ENCODE data around the gene MYO3B.
A peak's percentile ranks its signal among the peaks of the same experiment; 100 is the strongest.
"Not testable (repeated sequence)": the region's sequence is repeated elsewhere in the genome, so short reads cannot be mapped to it uniquely, and the experiment has no call there.

Gene MYO3B

GRCh38 chr2:170341684-170342623 is 164.0 kb downstream of the MYO3B start:
- DNase-seq = no peak

DNA sequence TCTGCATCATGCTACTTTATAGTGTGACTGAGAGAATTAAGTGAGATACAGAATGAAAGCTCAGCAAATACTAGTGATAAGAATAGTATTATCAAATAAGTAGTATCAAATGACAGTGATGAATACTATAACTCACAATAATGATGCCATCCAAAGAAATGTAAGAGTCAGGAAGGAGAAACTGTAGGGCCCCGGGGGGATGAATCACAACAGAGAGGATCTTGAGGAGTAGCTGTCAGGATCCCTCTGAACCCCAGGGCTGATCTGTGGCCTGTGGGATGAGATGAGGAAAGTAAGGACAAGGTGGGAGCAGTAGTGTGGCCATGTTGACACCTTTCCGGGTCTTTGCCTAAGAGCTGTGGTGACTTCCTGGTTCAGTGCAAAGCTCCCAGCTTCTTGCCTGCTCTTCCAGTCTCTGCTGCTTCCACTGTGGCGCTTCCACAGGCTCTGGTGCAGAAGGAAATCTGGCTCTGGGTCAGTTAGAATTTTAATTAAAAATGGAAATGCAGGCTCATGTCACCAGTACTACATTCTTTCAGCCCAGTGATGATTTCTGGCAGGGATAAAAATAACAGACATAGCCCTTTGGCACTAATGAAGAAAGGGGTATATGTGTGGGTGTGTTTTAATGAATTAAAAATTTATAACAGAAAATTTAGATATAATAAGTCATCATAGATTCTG is 166.9 kb downstream of the MYO3B start:
- DNase-seq = no peak

DNA sequence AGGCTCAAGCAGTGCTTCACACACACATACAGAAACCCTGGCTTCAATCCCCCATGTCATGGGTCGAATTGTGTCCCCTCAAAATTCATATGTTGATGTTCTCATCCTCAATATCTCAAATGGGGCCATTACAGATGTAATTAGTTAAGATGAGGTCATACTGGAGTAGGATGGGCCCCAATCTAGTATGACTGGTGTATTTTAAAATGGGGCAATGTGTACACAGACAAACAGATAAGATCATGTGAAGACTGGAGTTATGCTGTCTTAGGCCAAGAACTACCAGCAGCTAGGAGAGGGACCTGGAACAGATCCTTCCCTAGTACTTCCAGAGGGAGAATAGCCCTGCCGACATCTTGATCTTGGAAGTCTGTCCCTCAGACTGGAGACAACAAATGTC is 167.7 kb downstream of the MYO3B start:
- DNase-seq = no peak

DNA sequence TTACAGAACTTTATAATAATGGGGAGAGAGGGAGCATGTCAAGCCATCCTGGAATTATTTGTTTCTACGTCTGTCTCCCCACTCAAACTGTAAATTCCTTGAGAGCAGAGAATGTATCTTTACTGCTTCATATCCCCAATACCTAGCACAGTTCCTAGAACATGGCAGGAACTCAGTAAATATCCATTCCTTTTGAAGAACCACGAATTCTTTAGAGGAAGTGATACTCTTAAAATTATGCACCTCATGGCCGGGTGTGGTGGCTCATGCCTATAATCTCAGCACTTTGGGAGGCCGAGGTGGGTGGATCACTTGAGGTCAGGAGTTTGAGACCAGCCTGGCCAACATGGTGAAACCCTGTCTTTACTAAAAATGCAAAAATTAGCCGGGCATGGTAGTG is 171.3 kb downstream of the MYO3B start:
- DNase-seq = not testable (repeated sequence)

DNA sequence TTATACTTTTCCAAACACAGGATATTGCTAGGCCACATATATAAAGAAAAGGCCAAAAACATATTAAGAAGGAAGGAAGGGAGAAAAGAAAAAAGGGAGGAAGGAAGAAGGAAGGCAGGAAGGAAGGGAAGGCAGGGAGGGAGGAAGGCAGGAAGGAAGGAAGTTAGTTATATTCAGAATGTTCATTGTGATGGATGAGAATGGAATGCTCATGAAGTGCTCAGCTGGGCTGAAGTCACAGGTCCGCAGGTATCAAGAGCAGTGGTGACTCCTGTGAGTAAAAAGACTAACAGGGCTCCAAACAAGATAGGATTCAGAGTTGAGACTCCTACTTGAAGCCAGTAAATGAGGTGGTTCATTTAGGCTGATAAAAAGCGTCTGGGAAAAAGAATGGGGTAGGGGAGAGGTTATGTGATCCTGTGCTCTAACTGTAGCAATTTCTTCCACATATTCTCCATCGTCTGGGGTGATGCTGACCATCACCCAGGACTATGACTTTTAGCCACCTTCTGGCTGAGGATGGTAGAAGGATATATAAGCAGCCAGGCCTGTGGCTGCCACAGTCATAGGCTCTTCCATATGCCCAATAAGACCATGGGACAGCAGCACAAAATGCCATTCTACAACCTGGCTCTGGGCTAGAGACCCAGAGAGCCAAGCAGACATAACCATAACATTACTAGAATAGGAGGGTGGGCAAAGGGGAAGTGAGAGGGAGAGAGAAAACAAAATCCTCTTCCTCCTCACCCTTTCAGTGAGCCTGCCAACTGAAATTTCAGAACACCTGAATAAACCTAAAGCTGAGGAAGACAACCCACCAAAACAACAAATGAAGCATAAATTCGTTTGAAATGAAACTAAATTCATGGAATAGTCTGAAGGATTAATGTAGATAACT is 173.2 kb downstream of the MYO3B start:
- no peak for DNase-seq

- DNase-seq = no peak
Measured at GRCh38 chr2:170353723-170354122, 175.8 kb downstream of the MYO3B start.

DNA sequence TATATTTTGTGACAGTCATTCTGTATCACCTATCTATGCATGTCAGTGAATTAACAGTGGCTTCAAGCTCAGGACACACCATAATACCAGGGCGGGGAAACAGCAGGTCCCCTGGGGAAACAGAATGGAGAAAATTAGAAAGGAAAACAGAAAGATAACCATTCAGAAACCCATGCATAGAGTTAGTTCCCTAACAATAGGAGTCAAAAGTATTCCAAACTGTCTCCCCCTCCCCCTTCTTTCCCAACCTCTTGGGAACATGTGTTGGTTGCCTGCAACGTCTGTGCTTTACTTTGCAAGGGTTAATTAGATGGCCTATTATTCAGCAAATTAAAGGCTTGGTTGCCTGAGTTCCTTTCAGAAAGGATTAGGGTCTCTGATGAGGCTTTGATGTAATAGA is 176.4 kb downstream of the MYO3B start:
- DNase-seq = no peak

GRCh38 chr2:170354855-170355780 is 177.2 kb downstream of the MYO3B start:
- no peak for DNase-seq

- no peak for DNase-seq
Measured at GRCh38 chr2:170359466-170359865, 181.5 kb downstream of the MYO3B start.

- no peak for DNase-seq
Measured at GRCh38 chr2:170360546-170361089, 182.7 kb downstream of the MYO3B start.

DNA sequence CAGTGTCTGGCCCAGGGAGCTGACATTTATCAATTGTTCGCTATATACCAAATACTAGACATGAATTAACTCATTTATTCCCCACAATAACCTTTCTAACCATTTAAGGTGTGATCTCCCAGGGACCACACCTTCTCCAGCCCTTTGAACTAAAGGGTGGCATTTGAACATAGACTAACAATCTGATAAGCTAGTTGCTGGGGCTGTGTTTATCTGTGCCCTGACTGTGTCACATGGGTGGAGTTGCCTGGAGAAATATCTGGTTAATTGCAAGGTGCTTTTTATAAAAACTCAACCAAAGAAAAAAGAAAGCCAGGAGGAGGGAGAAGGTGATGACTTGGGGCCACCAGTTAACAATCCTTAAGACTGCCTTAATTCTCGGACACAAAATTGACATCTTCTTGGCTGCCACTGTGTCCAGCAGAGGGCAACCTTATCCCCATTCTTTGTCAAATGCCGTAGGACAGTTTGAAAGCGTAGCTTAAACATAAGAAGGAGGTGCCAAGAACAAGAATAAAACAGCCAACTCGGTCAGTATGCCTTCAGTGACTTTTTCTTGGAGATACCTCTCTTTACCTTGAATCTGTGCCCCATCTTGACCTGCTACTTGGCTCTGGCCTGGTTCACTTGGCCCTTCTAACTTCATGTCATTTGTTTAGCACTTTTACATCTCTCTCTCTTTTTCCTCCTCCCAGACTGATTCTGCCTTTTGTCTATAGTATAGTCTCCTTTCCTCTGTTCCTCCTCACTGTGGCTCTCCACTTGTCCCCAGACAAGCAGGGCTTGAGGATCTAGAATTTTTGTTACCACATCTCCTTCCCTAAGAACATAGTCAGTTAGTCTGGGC is 183.4 kb downstream of the MYO3B start:
- DNase-seq = peak; percentile 77

- DNase-seq = no peak
Measured at GRCh38 chr2:170362313-170362870, 184.4 kb downstream of the MYO3B start.

DNA sequence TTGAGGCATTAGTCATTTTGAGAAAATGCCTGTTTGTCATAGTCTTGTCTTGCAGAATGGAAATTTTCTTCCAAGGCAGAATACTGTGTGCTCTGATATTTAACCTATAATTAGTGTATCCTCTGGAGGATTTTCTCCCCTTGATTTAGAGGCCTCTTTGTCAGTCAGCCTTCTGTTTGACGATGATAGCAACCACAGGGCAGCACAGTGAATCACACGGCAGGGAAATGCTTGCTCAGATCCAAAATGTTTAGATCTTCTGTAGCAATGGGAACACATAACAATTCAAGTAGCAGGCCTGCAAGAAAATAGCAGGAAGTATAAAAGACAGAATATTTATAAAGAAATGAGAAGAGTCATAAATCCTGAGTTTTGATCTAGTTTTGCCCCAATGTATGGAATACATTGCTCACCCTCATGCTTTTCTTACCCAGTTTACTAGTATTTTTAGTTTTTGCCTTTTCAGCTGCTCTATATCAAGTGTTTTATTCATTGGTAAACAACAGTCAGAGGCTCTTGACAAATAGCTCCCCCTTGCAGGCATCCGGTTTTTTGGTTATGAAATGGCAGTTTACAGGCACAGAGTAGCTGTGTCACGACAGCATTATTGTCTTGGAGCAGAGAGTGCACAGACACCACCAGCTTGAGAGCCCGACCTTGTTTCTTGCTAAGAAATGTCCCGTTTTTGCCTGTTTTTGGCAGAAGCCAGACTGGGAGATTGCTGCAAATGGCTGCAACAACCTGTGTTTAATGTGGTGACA is 185.1 kb downstream of the MYO3B start:
- peak; percentile 45 for DNase-seq

DNA sequence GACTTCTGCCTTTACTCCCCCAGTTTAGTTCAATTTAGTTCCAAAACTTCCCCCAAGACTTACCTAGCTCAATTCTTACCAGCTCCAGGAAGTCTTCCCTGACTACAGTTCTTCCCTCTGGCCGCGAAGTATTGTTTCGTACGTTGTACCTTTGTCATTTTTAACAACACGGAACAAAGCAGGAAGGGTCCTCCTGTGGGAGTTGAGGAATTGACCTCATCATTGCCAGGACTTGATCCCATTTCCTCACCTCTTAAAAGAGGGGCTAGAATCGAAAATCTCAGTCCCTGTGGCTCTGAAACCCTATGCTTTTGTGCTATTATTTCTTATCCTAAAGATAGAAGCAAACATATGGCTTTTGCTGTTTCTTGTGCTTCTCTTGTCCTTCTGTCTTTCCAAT is 187.1 kb downstream of the MYO3B start:
- no peak for DNase-seq

GRCh38 chr2:170365686-170366085 is 187.7 kb downstream of the MYO3B start:
- DNase-seq = no peak

GRCh38 chr2:170368370-170368769 is 190.4 kb downstream of the MYO3B start:
- DNase-seq = no peak

DNA sequence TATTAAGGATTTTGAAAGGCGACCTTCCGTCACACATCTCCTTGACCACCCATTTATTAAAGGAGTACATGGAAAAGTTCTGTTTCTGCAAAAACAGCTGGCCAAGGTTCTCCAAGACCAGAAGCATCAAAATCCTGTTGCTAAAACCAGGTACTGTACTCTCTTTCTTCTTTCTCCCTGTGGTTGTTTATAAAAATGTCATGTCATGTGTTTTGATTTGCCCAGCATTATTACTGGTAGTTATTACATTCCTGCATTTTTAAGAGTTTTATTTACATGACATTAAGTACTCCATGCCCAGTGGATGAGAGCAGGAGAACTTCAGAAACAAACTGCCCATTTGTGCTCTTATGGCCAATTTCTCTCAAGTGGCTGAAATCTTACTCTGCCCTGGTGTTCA is 191.3 kb downstream of the MYO3B start:
- no peak for DNase-seq

DNA sequence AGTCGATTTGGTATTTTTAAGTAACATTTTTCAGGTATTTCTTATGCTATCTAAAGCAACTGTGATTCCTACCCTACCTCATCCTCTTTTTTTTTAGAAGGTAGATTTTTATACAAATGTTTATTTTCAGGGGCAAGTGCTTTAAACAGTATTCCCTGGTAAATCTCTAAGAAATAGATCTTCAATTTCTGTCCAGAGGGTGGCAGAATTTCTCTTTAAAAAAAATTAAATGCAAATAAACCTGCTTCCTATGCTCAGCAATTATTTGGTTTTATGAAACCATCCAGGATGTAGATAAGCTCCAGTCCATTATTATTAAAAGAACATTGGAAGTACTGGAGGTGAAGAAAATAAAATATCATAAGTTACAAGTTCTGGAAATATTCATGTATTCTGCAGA is 191.9 kb downstream of the MYO3B start:
- DNase-seq = peak; percentile 52

GRCh38 chr2:170371231-170371998 is 193.5 kb downstream of the MYO3B start:
- no peak for DNase-seq

Data from hematopoietic multipotent progenitor cell treated with erythropoietin and hydrocortisone succinate and interleukin-3 and kit ligand, for 8 days (in vitro differentiated cells).